SKM-1 (cell line): ENCODE data around the gene CCK.

Source experiments
- DNase-seq: peaks from one replicate; lab custom pipeline; 2025; ENCODE audit not compliant: unreplicated experiment; lab: John Stamatoyannopoulos, UW

CCK gene

GRCh38 chr3:42269647-42270046 is 3.7 kb upstream of the CCK start:
- no peak for DNase-seq

- DNase-seq, result no peak
These were observed 1.9 kb upstream of the CCK start for GRCh38 chr3:42267878-42268277.

GRCh38 chr3:42265059-42265991 is 660 bp downstream of the CCK start:
- no peak for DNase-seq

- no peak for DNase-seq
These were observed 1.5 kb downstream of the CCK start for GRCh38 chr3:42264399-42265058.

- DNase-seq, result no peak
These were observed 2.3 kb downstream of the CCK start for GRCh38 chr3:42263354-42264346.

- DNase-seq, result no peak
These were observed 3.5 kb downstream of the CCK start for GRCh38 chr3:42262525-42262924.

GRCh38 chr3:42257007-42257406 is 9.0 kb downstream of the CCK start:
- no peak for DNase-seq

- no peak for DNase-seq
These were observed 9.7 kb downstream of the CCK start for GRCh38 chr3:42256135-42256819.

- DNase-seq, result no peak
These were observed 11.4 kb downstream of the CCK start for GRCh38 chr3:42254566-42254965.

- no peak for DNase-seq
These were observed 15.2 kb downstream of the CCK start for GRCh38 chr3:42250761-42251160.

GRCh38 chr3:42247576-42248027 is 18.4 kb downstream of the CCK start:
- peak; percentile 15 for DNase-seq

GRCh38 chr3:42246091-42246490 is 19.9 kb downstream of the CCK start:
- DNase-seq, result no peak

GRCh38 chr3:42236611-42237010 is 29.4 kb downstream of the CCK start:
- DNase-seq, result no peak

GRCh38 chr3:42235532-42235931 is 30.5 kb downstream of the CCK start:
- no peak for DNase-seq

- no peak for DNase-seq
These were observed 35.1 kb downstream of the CCK start for GRCh38 chr3:42230860-42231259.

- DNase-seq, result no peak
These were observed 35.9 kb downstream of the CCK start for GRCh38 chr3:42229942-42230688.

GRCh38 chr3:42229266-42229941 is 36.6 kb downstream of the CCK start:
- DNase-seq, result no peak

- no peak for DNase-seq
These were observed 37.2 kb downstream of the CCK start for GRCh38 chr3:42228796-42229195.
